A549 (cell line): Measurements from ENCODE around the gene DMPK.

Experiments used
- CTCF ChIP-seq: fragments of >200 bp; sonication (Bioruptor Twin); formaldehyde crosslinking; IDR thresholded peaks from 3 replicates; pipeline ENCODE4 v1.5.1; 2016
- EP300 ChIP-seq, 2 experiments: fragments of >200 bp; sonication (Bioruptor Twin); formaldehyde crosslinking; IDR thresholded peaks; 2 replicates in 1 of 2; 3 replicates in 1 of 2; pipeline ENCODE4 v1.6.1; 2016 to 2017
- NR3C1 ChIP-seq: fragments of >200 bp; sonication (Bioruptor Twin); formaldehyde crosslinking; IDR thresholded peaks from 3 replicates; pipeline ENCODE4 v1.6.1; 2017
- POLR2A ChIP-seq: IDR thresholded peaks from 2 replicates; pipeline ENCODE4 v1.6.1; 2012; ENCODE audit warnings: mild to moderate bottlenecking, low read length
- RAD21 ChIP-seq, 2 experiments: fragments of >200 bp in 1 of 2; sonication (Bioruptor Twin) in 1 of 2; formaldehyde crosslinking in 1 of 2; IDR thresholded peaks in 1 of 2; conservative IDR thresholded peaks in 1 of 2; 2 replicates in 1 of 2; 3 replicates in 1 of 2; pipeline ENCODE4 v1.6.1; 2012 to 2018; ENCODE audit warnings: inconsistent platforms in 1 of 2

- no peak for TF ChIP-seq POLR2A
- no peak for TF ChIP-seq CTCF
- no peak for TF ChIP-seq EP300 (IDR thresholded peaks at IDR 0.05)
- TF ChIP-seq NR3C1 = no peak
- TF ChIP-seq RAD21 (conservative IDR thresholded peaks at IDR 0.05 in 1 of 2, IDR thresholded peaks at IDR 0.05 in 1 of 2) = no peak
These were observed 36.7 kb downstream of the DMPK start for GRCh38 chr19:45745606-45746005.
